NCI-H526 (cell line): ENCODE results near the gene EMP1.
"Not testable (repeated sequence)": the region's sequence is repeated elsewhere in the genome, so short reads cannot be mapped to it uniquely, and the experiment has no call there.

Source experiments
- DNase-seq, 2 experiments: peaks; one replicate each; lab custom pipeline; 2025; lab: John Stamatoyannopoulos, UW

The EMP1 gene

DNA sequence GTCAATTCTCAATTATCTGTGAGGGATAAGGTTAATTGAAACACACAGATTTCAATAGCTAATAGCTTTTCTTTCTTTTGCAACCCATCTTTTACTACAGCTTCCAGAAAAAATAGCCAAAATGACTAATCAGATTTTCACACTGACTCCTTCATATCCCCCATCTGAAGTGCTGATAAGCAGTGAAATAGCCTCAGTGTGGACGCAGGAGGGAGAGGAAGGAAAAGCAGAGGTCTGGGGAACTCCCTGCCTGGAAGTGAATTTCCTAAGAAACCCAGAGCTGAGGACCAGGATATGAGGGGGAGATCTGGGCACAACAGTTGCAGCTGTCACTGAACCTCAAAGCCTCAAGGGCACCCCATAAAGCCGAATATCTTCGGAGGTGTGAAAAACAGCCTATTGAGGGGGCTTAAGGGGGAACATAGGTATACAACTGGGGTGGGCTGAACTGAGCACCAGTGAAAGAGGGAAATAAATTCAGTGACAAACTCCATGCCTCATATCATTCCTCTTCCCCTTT lies 60.9 kb downstream of the EMP1 start:
- DNase-seq = no peak

DNA sequence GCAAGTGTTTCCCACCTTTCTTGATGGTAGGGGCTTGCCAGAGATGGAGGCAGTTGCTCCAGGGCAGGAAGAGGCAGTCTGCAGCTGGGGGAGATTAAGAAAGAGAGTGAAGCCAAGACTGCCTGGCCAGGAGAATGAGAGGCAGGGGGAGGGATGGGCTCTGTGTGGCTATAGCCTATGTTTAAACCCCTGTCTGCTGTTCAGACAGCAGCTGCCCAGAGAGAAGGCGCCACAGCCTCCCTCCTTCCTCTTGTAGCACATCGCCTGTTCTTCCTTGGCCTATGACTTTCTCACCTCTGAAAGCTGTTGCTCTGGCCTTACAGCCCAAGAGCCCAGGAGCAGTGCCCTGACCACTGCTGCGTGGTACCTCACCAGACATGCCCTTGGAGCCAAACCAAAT lies 61.7 kb downstream of the EMP1 start:
- no peak for DNase-seq

DNA sequence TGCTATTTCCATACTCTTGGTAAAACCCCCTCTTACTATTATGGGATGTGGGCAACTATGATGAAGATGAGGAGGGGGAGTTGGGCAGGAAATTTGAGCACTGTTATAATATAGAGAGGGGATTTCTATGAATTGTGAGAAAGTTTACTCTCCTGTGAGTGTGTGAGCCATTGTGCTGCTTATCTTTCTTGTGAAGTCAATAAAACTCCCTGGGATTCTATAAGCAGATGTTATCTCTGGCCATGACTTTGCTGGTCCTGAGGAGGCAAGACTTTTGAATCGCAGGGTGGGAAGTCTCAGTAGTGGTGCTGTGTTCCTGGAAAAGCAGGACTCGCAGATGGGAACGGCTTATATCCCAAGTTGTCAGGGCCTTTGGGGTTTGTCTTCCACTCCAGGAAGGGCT lies 62.2 kb downstream of the EMP1 start:
- DNase-seq = no peak

DNA sequence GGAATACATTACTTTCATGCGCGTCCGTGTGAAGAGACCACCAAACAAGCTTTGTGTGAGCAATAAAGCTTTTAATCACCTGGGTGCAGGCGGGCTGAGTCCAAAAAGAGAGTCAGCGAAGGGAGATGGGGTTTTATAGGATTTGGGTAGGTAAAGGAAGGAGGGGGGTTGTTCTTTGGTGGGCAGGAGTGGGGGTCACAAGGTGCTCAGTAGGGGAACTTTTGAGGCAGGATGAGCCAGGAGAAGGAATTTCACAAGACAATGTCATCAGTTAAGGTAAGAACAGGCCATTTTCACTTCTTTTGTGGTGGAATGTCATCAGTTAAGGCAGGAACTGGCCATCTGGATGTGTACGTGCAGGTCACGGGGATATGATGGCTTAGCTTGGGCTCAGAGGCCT lies 63.1 kb downstream of the EMP1 start:
- not testable (repeated sequence) for DNase-seq

DNA sequence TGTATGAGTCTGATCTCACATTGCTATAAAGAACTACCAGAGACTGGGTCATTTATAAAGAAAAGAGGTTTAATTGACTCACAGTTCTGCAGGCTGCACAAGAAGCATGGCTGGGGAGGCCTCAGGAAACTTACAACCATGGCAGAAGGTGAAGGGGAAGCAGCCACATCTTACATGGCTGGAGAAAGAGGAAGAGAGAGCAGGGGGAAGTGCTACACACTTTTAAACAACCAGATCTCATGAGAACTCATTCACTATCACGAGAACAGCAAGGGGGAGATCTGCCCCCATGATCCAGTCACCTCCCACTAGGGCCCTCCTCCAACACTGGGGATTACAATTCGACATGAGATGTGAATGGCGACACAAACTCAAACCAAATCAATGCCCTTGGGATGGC lies 71.3 kb downstream of the EMP1 start:
- DNase-seq = not testable (repeated sequence)

DNA sequence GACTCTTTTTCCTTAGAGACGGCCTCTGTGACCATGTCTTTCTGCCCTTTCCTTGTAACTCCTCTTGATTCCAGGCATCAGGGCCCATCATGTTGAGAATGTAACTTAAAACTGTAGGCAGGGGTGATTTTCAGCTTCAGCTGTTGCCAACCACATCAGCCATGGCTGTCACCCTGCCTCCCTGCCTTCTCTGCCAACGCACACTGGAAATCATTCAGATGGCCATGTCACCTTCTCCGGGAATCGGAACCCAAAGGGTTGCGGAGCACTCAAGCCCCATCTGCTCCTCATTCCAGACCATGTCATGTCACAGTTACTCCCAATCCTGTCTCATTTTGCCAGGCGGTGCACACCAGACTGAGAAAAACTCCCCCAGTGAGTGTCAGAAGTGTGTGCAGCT lies 72.1 kb downstream of the EMP1 start:
- DNase-seq = no peak
